ENCODE results near the gene LMX1A.

LMX1A gene

DNA sequence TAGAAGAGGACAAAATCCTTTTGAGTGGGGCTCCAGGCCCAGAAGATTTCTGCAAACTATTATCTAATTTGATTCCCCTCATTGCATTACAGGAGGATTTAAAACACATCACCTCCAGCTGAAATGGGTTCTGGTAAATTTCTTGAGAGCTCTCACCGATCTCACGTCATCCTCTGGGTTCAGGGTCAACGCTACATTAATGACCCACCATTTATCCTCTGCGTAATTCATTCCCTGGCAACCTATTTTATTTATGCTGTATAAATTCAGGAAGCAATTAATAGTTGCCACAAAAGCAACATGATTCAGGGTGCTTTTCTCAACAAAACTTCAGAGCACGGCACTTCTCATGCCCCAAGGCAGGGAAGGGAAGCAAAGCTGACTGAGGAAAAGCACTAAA is 38.9 kb downstream of the LMX1A start:
- DNase-seq, result no peak

DNA sequence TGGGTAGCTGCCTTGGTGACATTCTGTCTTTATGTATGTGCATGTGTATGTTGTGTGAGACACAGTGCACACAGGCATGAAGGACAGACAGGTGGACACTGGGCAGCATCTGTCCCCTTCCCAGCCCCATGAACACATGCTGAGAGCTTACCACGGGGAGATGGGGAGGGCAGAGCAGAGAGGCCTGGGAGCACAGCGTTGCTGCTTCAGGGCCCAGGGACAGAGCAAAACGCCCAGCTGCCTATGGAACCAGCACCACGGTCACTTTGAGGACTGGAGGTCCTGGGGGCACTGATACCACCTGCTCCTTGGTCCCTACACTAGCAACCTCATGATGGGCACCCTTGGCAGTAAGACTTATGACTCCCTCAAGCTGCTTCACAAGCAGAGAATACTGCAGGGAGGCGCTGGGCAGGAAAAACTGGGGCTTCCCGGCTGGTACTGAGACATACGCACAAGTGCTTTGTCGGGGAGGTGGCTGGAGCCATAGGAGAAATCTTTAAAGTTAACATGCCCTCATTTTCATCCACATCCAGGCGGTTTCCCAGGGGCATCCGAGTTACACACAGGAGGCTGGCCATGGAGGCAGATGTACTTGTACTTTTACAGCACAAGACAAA is 40.3 kb downstream of the LMX1A start:
- DNase-seq, result no peak

DNA sequence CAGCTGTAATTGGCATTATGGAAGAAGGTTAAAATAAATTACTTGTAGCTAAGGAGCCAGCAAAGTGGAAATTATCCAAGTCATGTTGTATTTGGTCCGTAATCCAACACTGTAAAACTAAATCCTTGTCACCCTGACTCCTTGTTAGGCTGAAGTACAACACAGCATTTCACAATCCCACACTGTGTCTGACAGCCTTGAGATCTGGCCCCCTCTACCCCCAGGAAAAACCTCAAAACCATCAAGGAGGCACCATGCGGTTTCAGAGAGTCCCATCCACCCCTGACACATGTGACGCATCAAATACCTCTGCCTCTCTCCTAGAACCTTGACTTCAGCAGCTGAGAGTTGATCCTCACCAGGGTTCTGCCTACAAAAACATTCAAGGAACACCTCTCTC is 41.0 kb downstream of the LMX1A start:
- no peak for DNase-seq

DNA sequence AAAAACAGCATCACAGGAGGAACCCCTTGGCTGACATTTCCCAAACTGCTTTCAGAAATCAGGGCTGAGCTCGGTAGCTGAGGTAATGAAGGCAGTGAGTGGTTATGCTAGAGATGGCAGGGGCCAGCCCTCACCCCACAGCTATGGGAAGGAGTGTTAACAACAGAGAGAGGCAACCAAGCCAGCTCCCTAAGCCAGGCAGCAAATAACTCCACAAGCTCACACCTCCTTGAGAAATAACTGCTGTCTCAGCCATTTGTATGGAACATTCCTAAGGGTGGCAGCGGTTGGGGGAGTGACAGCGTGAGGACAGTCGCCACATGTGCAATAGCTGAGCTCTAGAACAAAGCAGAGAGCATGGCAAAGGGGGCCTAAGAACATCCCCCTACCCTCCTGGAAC is 42.6 kb downstream of the LMX1A start:
- no peak for DNase-seq

DNA sequence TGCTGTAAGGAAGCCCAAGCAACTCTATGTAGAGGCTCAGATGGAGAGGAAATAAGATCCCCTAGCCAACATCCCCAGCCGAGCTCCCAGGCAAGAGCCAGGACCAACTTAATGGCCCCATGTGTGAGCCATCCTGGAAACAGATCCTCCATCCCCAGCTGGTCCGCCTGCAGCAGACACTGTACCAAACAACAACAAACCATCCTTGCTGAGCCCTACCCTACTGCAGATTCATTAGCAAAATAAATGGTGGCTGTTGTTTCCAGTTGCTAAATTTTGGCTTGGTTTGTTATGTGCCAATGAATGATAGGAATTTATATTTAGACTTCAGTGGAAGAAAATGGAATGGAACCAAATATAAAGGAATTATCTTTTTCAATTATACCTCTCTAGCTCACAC is 43.9 kb downstream of the LMX1A start:
- no peak for DNase-seq

DNA sequence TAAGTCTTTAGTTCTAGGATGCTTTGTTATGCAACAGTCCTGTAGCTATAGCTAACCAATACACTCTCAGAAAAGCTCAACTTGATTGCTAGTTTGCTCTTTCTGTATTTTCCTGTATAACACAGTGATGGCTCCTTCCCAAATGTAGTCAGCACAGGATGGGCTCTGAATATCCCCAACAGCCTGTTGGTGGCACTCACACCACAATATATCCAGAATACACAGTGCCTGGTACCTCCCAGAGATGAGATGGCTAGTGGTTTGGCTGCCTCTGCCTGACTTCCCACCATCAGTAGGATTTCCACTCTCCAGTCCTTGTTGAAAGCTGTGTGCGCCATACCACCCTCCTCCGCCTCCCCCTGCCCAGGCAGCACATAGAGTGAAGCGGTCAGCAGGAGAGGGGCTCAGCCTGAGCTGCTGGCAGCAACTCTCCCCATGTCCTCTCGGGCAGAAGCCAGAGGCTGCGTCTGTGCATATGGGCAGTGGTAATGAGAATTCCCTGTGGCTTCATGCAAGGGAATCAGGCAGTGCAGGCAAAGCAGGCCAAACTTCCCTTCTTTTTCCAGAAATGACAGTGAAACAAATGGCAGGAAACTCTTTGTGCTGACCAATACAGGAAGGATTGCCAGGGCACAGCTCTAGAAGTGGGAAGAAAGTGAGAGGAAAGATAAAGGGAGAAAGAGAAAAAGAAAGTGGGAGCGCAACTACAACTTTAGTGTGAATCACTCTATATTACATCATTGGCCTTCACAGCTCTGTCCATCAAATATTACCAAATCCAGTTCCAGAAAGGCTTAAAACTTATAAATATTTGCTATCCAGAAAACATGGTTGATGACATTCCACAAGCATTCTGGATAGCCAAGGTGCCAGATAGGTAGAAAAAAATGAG is 49.7 kb downstream of the LMX1A start:
- DNase-seq, result no peak

DNA sequence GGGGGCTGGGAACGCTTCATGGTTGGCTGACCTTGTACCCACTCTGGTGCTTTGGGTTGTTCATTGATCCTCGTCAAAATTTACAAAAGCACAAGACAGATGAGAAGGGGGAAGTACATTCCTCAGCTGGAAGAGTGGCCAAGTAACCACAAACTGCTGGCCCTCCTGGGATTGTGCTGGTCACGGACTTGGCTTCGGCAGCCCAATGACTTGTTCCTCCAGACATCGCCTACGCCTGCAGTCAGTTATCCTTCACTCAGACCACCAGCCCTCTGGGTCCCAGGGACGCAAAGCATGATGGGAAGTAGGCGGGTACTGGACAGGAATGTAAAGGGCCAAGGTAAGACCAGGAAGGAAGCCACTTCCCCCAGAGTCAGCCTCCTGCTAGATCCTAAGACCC is 53.1 kb downstream of the LMX1A start:
- no peak for DNase-seq

DNA sequence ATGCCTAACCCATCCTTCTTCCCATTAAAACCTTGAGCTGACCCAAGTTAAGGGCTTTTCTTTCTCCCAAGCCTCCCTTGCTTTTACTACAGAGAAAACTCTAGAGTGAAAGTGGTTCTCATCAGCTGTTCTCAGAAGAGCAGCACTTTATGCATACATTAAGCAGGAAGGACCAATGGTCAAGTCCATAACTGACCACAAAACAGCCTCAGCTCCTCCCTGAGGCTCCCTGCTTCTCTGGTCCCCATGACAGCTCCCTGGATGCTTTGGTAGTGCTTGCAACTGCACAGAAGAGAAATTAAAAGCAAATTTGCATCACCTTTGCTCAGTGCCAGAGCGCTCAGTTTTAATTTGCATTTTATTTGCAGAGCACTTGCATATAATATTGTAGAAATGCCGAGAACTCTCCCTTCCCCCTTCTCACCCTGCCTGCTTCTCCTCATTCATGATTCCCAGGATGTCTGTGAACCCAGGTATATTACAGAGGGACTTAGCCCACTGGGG is 56.1 kb downstream of the LMX1A start:
- no peak for DNase-seq

DNA sequence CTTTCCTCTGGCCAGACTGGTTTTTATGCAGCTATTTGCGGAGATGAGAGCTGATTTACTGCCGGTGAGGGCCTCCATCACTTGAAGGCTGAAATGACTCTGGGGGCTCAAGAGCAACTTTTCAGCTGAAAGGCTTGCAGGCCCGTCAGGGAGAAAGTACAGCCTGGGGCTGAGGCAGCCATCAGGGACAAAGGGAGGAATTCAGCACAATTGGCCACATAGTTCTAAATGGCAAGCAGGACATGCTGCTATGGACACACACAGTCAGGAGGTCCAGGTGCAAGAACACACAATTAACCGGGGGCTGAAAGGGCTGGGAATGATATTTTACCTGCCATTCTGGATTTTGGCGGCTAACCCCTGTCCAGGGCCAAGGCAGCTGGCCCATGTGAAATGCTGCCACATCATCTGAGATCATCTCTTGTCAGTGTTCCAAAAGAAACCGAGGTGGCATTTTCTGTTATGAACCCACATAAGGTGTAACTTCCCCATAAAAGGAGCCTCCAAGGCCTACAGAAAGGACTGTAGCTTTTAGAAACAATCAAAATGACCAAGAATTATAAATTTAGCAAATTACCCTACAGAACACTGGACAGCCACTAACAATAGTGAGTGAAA is 58.2 kb downstream of the LMX1A start:
- no peak for DNase-seq

DNA sequence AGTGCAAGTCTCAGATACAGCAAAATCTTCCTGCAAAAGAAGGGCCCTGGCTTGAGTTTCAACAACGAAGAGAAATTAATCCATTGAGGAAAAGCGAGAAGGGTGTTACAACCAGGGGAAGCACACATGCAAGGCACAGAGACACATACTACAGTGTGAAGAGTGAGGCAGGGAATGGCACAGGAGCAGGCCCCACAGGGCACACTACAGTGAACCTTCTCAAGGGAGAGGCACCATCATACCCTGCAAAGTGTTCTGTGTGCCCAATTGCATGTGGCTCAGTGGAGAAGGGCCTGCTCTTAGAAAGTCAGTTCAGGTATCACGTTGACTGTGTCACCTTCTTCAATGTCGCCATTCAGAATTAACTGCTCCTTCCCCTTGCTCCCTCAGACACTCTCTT is 60.3 kb downstream of the LMX1A start:
- DNase-seq, result no peak

DNA sequence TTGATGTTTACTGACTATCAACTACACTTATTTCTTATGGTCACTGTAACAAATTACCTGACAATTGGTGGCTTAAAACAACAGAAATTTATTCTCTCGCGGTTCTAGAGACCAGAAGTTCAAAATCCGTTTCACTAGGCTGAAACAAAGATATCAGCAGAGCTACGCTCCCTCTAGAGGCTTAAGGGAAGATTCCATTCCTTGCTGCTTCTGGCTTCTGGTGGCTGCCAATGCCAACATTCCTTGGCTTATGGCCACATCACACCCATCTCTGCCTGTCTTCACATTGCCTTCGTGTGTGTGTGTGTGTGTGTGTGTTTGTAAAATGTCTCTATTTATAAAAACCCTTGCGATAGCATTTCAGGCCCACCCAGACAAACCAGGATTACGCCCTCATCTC is 66.4 kb downstream of the LMX1A start:
- peak; percentile 56 for DNase-seq

DNA sequence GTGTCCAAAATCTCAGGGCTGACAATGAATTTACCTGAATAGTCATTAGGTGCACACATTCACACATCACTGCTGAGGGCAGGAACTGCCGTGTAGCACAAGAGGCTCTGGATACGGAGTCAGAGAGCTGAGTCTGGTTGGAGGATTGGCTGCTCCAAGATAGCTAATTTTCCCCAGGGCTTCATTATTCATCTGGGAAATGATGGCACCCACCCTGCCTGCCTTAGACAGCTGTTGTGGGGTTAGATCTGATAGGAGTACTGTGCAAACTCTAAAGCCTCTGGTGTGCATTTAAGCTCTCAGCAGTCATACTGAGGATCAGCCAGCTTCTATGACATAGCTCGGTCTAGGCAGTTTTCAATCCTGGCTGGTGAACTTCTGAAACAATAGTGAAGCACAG is 67.0 kb downstream of the LMX1A start:
- peak; percentile 59 for DNase-seq

DNA sequence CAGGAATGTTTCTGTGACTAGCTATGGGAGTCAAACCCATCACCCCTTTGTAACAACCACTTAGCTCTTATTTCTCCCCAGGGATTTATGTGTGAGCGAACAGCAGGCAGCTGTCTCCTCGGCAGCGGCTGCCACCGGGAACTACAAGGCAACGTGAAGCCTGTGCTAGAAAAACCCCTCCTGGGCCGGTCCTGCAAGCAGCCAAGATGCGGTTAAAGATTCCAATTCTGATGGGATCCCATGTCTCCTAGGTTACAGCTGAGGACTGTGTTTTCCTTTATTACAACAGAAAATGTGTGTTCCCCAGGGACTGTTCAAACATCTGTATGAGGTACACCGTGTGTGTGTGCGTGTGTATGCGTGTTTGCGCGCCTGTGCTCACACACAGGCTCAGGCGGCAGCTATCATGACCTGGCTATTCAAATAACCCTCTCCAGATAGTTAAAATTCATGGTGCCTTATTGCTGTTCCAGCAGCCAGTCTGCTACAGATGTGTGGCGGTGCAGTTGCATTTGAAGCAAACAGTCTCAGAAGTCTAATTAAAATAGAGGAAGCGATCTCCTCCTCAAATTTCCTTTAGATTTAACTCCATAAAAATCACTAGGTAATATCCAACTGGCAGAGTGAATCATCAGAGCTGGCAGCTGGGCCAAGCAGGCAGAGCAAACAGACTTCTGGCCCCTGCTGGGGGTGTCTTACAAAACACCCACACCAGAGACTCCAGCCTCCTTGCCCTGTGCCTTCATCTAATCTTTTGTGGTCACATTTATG is 68.0 kb downstream of the LMX1A start:
- DNase-seq, result peak; percentile 91

DNA sequence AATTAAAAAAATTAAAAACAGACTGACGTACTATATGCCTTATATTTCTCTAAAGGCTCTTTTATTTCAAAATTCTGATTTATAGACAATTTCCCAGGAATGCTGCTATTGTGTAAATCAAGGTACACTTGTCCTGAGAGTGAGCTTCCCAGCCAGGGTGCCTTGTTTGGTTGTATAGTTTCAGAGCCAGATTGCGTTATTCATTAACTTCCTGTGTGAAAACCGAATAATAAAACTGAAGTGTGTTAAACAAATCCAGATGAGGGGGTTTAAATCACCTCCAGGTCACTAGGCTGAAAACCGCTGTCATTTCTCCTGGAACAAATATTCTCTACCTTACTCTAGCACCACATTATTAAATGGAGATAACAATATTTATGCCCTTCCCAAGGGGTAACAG is 68.7 kb downstream of the LMX1A start:
- DNase-seq, result no peak

DNA sequence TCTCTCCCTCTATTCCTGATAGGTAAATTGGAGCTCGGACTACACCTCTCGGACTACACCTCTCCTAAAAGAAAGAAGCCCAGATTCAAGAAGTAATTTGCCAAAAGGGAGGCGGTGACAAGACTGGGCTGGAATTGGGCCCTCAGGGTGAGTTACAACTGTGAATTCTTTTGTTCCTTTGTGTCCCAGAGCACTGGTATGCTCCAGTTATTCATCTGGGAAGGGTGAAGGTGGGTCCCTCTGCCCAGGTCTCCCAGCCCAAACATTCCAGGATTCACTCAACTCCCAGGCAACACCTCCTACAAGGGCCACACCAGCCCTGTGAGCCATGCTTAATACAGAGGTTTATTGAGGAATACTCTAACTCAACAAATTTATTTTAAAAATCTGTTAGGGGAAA is 69.2 kb downstream of the LMX1A start:
- DNase-seq, result no peak

DNA sequence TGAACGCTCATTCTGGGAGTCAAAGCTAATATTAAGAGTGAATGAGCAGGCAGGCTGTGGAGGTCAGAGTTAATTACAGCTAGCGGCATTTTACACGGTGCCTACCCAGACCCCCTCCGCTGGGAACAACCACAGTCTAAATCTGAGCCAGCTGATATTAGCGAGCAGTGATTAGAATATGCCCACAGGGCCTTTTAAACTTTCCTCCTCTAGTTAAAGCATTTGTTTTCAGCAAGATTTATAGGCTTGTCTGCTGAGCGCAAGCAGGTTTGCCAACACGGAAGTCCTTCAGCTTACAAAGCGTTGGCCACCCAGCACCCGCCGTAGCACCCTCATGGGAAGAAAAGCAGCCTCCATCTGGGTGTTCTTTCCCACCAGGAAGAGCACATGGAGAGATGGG is 72.1 kb downstream of the LMX1A start:
- DNase-seq, result no peak

DNA sequence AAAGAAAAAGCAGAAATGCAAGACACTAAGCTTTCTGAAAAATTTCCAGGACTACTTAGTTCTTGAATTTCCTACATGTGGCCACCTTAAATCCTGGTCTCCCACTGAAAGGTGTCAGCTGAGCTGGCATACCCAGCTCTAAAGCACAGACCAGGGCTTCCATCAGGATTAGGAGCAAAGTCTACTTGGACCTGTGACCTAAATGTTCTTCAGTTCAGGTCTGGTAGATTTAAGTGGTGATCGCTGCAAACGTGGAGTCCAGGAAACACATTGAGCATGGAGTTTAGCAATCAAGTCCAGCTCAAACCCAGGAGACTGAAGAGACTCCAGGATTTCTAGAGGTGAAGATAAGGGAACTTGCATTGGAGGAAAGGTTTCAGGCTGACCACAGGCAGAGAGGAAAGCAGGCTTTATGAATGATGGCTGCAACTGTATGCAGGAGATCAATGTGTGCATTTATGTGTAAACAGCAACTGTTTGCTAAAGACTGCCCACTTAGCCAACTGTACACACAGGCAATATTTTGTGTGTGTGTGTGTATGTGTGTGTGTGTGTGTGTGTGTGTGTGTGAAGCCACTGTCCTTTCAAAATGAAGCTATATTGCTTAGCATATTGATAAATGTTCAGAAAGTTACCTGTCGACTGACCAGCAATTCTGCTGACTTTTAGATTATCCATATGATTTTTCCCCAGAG is 75.2 kb downstream of the LMX1A start:
- no peak for DNase-seq

DNA sequence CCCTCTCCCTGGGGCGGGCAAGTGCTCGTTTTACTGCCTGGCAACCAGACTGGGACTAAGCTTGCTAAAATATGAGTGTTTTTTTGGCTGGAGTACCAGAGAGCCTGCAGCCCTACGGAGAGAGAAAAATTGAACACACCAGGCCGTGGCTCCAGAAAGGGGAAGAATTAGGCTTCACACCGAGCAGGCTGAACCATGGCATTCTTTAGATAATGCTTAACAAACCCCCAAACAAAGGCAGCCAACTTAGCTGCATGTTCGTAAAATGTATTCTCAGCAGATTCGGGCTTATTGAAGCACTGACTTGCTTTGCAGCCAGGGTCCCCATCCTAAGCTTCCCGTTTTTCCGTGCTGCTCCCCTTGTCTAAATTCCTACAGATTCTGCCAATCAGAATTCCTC is 76.6 kb downstream of the LMX1A start:
- DNase-seq, result no peak

DNA sequence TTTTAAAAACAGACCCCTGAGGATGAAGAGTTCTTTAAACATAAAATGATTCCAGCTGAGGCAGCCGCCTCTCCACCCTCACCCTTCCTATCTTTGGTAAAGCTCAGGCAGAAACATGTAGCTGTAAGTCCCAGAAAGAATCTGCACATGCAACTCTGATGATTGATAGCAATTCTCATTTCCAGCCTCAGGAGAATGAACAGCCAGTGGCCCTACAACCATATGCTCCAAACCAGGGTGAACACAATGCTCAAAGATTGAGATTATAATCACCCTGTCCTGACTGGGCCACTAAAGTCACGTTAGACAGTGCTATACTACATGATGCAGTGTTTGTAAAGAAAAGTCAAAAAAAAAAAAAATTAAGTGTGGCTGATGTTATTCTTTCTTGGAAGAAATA is 80.2 kb downstream of the LMX1A start:
- DNase-seq, result no peak

DNA sequence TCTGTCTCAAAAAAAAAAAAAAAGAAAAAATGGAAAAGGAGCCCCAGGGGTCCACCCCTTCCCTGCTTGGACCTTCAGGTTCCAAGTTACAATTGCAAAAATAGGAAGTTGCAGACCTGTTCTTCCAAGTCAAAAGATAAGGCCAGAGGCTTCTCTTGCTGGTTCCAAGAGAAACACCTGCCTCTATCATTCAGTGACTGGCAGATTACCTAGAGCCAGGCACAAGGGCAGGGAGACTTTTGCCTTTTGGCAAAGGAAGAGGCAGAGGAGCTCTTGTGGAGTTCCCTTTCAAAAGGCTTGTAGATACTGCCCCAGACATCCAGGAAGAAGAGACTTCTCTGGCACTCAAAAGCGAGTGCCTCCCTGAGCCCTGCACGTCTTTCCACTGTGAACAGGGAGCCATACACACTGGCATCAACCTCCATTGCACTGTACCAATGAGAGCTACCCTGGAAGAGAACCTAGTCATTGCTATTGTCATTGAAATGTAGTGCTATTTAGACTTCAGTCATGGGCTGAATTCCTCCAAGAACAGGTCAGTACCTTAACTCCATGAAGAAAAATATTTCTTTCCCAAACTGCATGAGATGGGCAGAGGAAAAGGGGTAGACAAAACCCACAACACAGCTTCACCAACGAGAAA is 91.2 kb downstream of the LMX1A start:
- DNase-seq, result no peak

DNA sequence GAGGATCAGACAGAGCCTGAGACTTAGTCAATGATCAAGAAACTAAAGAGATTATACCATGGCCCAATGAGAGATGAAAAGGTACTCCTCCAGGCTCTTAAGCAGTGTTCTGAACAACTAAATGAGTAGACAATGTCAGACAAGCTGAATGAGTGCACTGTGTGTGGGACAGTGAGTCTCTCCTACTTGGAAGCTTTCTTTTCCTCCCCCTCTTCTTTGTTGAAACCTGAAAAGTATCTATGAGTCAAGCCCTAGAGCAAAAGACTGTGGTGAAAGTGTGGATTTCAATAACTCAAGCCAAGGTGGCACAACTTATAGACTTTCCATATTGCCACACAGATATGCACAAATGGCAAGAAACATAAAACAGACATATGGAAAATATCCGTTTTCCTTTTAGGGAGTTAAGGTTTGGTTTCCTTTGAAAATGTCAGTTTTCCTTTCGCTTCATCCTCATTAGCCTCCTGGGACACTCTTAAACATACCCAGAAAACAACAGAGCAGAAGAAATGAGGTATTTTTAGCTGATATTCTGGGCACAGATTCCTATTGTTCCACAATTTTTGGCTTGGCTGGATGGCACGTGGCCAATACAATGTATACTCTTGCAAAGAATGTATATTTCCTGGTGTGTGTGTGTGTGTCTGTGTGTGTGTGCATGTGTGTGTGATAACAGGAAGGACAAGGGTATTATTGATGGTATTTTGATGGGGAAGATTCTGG is 96.6 kb downstream of the LMX1A start:
- no peak for DNase-seq

Measured in NCI-H1694 (cell line).